Measurements from ENCODE around the gene RPL37.
"Not testable (repeated sequence)": the region's sequence is repeated elsewhere in the genome, so short reads cannot be mapped to it uniquely, and the experiment has no call there.

RPL37 gene

DNA sequence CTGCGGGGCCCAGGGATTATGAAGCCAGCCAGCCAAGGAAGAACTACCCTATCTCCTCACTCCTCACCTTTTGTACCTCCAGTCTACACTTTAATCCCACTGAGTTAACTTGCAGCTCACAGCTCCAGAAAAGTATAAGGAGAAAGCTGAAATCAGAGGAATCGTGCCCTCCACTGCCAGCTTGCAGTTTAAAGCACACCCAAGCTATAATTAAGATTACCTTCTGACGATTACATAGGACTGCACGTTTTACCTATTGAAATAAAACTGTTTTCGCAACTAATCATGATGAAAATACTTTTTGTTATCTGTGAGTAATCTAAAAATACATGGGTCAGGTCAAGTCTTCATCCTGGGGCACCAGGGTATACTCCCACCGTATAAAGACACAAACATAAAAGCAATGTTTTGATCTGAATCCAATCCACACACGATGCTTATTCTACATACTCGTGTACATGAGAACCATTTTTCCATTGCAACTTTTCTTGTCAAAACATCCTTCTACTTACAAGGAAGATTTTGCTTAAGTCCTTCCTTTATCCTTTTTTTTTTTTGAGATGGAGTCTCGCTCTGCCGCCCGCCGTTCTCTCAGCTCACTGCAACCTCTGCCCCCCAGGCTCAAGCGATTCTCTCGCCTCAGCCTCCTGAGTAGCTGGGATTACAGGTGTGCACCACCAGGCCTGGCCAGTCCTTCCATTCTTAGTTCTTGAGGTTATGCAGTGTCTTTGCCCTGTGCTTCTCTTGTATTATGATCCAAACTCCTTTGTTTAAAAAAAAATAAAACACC is 7.6 kb downstream of the RPL37 start:
- no peaks in the 10 kb centered on the region; the same call in 1 of the 2 replicates for H3K4me1 ChIP-seq (ENCODE audit: insufficient read depth, low read length)
- H3K36me3 ChIP-seq (ENCODE audit: insufficient read depth, low read length) = peaks cover 50% of the 10 kb centered on the region

GRCh38 chr5:40826489-40827187 is 8.4 kb downstream of the RPL37 start:
- Histone ChIP-seq H3K9me3 (ENCODE audit: control insufficient read depth, insufficient read depth, low read length) (no peaks in the 10 kb centered on the region), H3K36me3 (ENCODE audit: insufficient read depth, low read length) (peaks cover 42% of the 10 kb centered on the region), H3K4me1 (ENCODE audit: insufficient read depth, low read length) (no peaks in the 10 kb centered on the region), H3K9ac (ENCODE audit: low read depth, low read length) (no peak overlapping the region)

More for the DNA sequence above, 7.6 kb downstream of the RPL37 start:
- H3K9me3 ChIP-seq (ENCODE audit: control insufficient read depth, insufficient read depth, low read length) = no peaks in the 10 kb centered on the region
- no peak overlapping the region for H3K9ac ChIP-seq (ENCODE audit: low read depth, low read length)

DNA sequence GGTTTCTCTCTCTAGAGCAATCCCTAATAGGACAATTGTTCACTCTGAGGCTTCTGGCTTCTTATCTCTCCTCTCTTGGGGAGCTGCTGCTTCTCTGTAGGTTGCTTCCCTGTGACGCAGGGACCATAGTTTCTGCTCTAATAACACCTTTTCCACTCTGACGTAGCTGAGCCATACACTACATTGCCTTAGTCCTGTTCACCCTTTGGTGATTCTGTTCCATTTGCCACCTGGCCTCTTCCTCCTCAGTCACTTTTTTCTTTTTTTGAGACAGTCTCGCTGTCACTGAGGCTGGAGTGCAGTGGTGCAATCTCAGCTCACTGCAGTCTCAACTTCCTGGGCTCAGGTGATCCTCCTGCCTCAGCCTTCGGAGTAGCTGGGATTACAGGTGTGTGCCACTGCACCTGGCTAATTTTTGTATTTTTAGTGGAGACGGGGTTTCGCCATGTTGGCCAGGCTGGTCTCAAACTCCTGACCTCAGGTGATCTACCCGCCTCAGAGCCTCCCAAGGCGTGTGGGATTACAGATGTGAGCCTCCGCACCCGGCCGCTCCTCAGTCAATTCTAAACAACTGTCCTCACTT is 9.5 kb downstream of the RPL37 start:
- peaks cover 32% of the 10 kb centered on the region for H3K36me3 ChIP-seq (ENCODE audit: insufficient read depth, low read length)
- not testable (repeated sequence) for H3K9ac ChIP-seq (ENCODE audit: low read depth, low read length); H3K4me1 ChIP-seq (ENCODE audit: insufficient read depth, low read length); H3K9me3 ChIP-seq (ENCODE audit: control insufficient read depth, insufficient read depth, low read length)

DNA sequence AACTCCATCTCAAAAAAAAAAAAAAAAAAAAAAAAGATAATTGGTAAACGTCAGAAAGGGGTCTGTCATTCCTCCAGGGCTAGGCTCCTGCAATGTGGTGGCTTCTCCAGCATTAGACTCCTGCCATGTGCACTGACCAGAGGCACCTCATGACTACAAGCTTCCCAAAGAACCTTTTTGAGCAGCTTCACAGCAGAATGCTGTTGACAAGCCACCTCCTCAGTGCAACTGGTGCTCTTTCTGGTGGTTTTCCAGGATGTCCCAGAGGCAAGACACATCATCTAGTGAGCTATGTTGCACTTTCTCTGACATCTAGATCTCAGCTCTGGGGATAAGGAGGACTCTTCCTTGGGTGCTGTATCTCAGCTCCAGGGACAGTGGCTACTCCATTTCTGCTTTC is 11.6 kb downstream of the RPL37 start:
- Histone ChIP-seq H3K9ac (ENCODE audit: low read depth, low read length) (no peak overlapping the region), H3K9me3 (ENCODE audit: control insufficient read depth, insufficient read depth, low read length) (no peaks in the 10 kb centered on the region), H3K4me1 (ENCODE audit: insufficient read depth, low read length) (no peaks in the 10 kb centered on the region), H3K36me3 (ENCODE audit: insufficient read depth, low read length) (peaks cover 15% of the 10 kb centered on the region)

- Histone ChIP-seq H3K4me1 (ENCODE audit: insufficient read depth, low read length) (no peaks in the 10 kb centered on the region), H3K36me3 (ENCODE audit: insufficient read depth, low read length) (no peaks in the 10 kb centered on the region), H3K9ac (ENCODE audit: low read depth, low read length) (no peak overlapping the region), H3K9me3 (ENCODE audit: control insufficient read depth, insufficient read depth, low read length) (no peaks in the 10 kb centered on the region)
Measured at GRCh38 chr5:40813698-40814281, 21.2 kb downstream of the RPL37 start.

DNA sequence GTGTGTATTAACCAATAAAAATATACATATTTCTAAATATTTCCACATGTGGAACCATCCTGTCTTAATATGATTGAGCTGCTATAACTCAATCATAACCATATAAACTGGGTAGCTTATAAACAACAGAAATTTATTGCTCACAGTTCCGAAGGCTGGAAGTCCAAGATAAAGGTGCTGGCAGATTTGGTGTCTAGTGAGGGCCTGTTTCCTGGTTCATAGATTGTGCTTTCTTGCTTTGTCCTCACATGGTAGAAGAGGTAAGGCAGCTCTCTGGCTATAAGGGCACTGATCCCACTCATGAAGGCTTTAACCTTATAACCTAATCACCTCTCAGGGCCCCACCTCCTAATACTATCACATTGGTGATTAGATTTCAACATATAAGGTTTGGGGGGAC is 22.9 kb downstream of the RPL37 start:
- peaks cover 8% of the 10 kb centered on the region; the same call in 1 of the 2 replicates for H3K4me1 ChIP-seq (ENCODE audit: insufficient read depth, low read length)
- H3K9ac ChIP-seq (ENCODE audit: low read depth, low read length) = no peak overlapping the region
- H3K9me3 ChIP-seq (ENCODE audit: control insufficient read depth, insufficient read depth, low read length) = no peaks in the 10 kb centered on the region
- H3K36me3 ChIP-seq (ENCODE audit: insufficient read depth, low read length) = no peaks in the 10 kb centered on the region

- Histone ChIP-seq H3K9ac (ENCODE audit: low read depth, low read length) (no peak overlapping the region), H3K9me3 (ENCODE audit: control insufficient read depth, insufficient read depth, low read length) (0 out of 2 replicates have a peak, but pooled peaks cover 2% of the 10 kb centered on the region), H3K4me1 (ENCODE audit: insufficient read depth, low read length) (peaks cover 6% of the 10 kb centered on the region; the same call in 1 of the 2 replicates), H3K36me3 (ENCODE audit: insufficient read depth, low read length) (no peaks in the 10 kb centered on the region)
Measured at GRCh38 chr5:40801771-40802562, 33.1 kb downstream of the RPL37 start.

GRCh38 chr5:40799258-40799657 is 35.8 kb downstream of the RPL37 start:
- Histone ChIP-seq H3K36me3 (ENCODE audit: insufficient read depth, low read length) (no peaks in the 10 kb centered on the region), H3K9me3 (ENCODE audit: control insufficient read depth, insufficient read depth, low read length) (0 out of 2 replicates have a peak, but pooled peaks cover 2% of the 10 kb centered on the region), H3K9ac (ENCODE audit: low read depth, low read length) (peak overlapping the region; percentile 84; the same call in 1 of the 2 replicates), H3K4me1 (ENCODE audit: insufficient read depth, low read length) (peaks cover 9% of the 10 kb centered on the region; the same call in 1 of the 2 replicates)

DNA sequence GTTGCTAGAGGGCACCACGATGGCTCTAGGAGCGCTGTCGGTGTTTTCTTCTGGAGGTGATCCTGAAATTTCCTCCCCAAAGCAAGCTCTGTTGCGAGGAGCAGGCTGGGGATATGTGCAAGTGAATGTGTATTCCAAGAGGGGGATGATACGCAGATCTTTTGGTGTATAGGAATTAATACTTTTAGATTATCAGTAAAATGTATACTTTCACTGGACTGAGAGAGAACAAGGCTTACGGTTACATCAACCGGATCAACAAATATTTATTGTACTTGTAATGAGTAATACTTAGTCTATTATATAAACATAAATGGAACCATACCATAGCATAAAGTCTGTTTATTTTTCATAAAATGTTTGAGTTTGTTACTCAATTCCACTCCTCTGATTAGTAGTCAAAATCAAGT is 36.2 kb downstream of the RPL37 start:
- Histone ChIP-seq H3K36me3 (ENCODE audit: insufficient read depth, low read length) (no peaks in the 10 kb centered on the region), H3K9me3 (ENCODE audit: control insufficient read depth, insufficient read depth, low read length) (0 out of 2 replicates have a peak, but pooled peaks cover 2% of the 10 kb centered on the region), H3K9ac (ENCODE audit: low read depth, low read length) (peak overlapping the region; percentile 84), H3K4me1 (ENCODE audit: insufficient read depth, low read length) (peaks cover 9% of the 10 kb centered on the region; the same call in 1 of the 2 replicates)

GRCh38 chr5:40798012-40798800 is 36.8 kb downstream of the RPL37 start, which contains the start of gene PRKAA1:
TSS of gene PRKAA1 (minus strand) at chr5:40798374. CDS start at chr5:40798189, 185 bp downstream.
- Histone ChIP-seq H3K9ac (ENCODE audit: low read depth, low read length) (peak within 1 kb of the TSS; percentile 84), H3K9me3 (ENCODE audit: control insufficient read depth, insufficient read depth, low read length) (0 out of 2 replicates have a peak, but pooled peaks cover 2% of the 10 kb centered on the region), H3K36me3 (ENCODE audit: insufficient read depth, low read length) (no peaks in the 10 kb centered on the region), H3K4me1 (ENCODE audit: insufficient read depth, low read length) (peaks cover 9% of the 10 kb centered on the region; the same call in 1 of the 2 replicates)

GRCh38 chr5:40797273-40798011 is 37.6 kb downstream of the RPL37 start:
- H3K9ac ChIP-seq (ENCODE audit: low read depth, low read length) = peak overlapping the region; percentile 62
- H3K4me1 ChIP-seq (ENCODE audit: insufficient read depth, low read length) = peaks cover 9% of the 10 kb centered on the region; the same call in 1 of the 2 replicates
- no peaks in the 10 kb centered on the region for H3K36me3 ChIP-seq (ENCODE audit: insufficient read depth, low read length)
- 0 out of 2 replicates have a peak, but pooled peaks cover 2% of the 10 kb centered on the region for H3K9me3 ChIP-seq (ENCODE audit: control insufficient read depth, insufficient read depth, low read length)

- H3K4me1 ChIP-seq (ENCODE audit: insufficient read depth, low read length) = peaks cover 3% of the 10 kb centered on the region; the same call in 1 of the 2 replicates
- 0 out of 2 replicates have a peak, but pooled peaks cover 2% of the 10 kb centered on the region for H3K9me3 ChIP-seq (ENCODE audit: control insufficient read depth, insufficient read depth, low read length)
- H3K9ac ChIP-seq (ENCODE audit: low read depth, low read length) = 0 out of 2 replicates have a peak overlapping the region, but pooled peaks have one; percentile 62
- H3K36me3 ChIP-seq (ENCODE audit: insufficient read depth, low read length) = no peaks in the 10 kb centered on the region
Measured at GRCh38 chr5:40796487-40796889, 38.5 kb downstream of the RPL37 start.
